Measurements from ENCODE around the gene SSX2IP.
"Not testable (repeated sequence)": the region's sequence is repeated elsewhere in the genome, so short reads cannot be mapped to it uniquely, and the experiment has no call there.

SSX2IP gene, protein sequence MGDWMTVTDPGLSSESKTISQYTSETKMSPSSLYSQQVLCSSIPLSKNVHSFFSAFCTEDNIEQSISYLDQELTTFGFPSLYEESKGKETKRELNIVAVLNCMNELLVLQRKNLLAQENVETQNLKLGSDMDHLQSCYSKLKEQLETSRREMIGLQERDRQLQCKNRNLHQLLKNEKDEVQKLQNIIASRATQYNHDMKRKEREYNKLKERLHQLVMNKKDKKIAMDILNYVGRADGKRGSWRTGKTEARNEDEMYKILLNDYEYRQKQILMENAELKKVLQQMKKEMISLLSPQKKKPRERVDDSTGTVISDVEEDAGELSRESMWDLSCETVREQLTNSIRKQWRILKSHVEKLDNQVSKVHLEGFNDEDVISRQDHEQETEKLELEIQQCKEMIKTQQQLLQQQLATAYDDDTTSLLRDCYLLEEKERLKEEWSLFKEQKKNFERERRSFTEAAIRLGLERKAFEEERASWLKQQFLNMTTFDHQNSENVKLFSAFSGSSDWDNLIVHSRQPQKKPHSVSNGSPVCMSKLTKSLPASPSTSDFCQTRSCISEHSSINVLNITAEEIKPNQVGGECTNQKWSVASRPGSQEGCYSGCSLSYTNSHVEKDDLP

DNA sequence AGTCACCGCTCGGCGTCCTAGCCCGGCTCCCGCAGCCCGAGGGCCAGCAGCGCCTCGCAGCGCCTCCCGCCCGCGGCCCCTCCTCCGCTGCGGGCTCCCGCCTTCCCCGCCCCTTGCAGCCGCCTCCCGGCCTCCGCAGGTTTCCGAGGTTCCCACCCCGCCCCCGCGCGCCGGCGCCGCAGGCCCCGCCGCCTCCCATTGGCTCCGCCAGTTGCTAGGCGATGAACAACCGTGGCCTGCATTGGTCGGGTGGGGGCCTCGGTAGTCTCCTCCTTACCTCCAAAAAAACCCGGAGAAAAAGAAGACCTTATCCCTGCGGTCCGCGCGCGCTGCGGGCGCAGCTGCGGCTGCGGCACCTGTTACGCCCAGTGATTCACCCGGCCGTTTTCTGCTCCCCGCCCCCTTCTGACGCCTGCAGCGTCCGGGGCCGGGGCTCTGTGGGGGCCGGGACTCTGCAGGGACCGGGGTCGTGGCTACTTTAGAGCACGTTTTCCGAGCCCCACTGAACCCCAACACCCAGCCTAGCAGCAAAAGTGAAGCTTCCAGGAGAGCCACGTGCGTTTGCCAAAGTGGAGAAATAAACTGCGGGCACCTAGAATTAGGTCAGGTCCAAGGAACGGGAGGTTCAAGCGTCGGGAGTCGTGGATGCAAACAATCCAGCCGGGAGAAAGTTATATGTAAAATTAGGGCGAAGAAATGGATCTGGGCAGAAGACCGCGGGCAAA is at the start of gene SSX2IP:
TSS of gene SSX2IP (minus strand) at position 65 of the 725 bp plus-strand sequence. CDS start 19,242 bp downstream, outside the sequence.
- DNase-seq = peak; percentile 99

DNA sequence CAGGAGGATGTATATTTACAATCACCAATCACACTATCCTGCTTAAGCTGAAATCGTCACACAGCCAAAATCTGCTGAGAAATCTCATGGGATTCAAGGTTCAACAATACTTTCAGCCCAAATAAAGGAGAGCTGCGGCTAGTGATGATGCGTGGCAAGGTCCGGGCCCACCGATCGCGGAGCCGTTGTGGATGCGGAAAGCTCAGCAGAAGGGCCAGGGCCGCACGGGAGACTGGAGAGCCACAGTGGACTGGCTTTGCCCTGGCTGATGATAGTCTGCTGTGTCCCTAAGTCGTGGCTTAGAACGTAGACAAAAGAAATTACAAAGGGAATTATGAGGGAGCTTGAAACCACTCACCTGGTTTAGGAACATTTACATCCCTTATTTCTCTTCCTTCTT is 48.0 kb upstream of the SSX2IP start:
- DNase-seq = no peak

DNA sequence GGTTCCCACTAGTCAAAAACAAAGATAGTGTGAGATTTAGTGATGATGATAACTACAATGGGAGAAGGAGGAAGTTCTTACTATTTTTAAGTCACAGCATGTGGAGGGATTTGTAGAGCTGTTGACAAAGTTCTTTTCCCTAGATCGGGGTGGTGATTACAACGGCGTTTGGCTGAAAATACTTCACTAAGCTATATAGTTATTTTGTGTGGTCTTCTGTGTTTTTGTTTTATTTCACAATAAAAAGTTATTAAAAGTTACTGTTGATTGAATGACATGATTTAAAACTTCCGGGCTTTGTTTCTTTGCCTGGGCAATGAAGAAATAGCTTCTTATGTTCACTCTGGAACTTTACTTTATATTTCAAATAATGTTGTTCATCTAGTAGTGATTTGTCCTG is 47.3 kb upstream of the SSX2IP start:
- no peak for DNase-seq

DNA sequence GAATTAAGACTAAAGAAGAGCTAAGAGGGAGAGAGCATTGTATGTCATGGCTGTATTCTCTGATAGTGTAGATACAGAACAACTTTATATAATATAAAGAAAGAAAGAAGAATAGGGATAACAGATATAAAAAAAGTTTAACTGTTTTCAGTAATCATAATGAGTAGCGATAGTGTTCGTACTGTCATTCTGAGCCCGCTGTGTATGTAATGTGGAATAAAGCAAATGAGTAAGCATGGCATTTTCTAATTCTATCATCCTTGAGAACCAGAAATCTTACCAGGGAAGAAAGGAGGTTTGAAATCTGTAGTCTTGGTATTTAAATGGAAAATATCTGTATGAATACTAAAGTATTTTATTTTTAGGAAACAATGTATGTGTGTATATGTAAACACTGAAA is 46.7 kb upstream of the SSX2IP start:
- DNase-seq = no peak

DNA sequence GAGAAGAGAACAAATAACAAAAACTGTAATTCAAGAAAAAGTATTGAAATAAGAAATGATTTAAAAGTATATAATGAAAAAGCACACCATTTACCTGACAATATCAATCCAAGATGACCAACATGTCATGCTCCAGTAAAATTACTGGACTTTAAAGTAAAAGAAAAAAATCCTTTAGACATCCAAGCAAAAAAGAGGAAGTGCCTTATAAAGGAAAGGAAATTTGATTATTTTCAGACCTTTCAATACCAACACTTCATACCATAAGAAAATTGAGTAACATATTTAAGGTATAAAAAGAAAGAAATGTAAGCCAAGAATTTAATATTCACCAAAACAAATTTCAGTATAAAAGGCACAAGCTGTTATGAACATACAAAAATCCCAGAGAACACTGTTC is 46.2 kb upstream of the SSX2IP start:
- DNase-seq = no peak

DNA sequence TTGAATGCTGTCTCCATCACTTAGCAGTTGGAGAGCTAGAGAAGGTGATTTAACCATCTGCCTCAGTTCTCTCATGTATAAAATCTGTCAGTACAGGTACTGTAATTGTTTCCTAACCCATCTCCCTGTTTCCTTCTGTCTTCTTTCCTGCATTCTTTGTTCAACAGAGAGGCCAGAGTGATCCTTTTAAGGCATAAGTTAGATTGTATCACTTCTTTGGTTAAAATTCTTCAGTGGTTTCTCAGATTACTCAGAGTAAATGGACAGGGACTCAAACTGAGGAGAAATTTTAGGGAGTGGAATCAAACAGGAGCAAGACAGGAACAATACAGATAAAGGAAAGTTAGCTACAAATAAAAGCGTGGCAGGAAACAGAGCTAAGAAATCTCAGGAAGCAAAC is 45.2 kb upstream of the SSX2IP start:
- no peak for DNase-seq

DNA sequence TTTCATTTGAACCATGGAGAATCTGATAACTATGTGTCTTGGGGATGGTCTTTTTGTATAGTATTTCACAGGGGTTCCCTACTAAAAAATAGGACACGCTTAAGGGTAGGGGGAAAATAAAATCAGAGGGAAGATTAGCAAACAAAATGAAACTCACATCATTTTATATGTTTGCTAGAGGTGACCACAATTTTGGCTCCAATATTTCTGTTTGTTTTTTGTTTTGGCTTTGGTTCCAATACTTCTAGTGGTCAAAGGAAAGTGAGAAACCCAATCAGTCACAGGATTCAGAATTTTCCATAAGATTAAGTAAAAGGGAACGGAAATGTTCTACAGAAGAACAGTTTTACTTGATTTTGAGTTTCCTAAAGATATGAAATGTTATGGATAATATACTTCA is 42.3 kb upstream of the SSX2IP start:
- DNase-seq = no peak

DNA sequence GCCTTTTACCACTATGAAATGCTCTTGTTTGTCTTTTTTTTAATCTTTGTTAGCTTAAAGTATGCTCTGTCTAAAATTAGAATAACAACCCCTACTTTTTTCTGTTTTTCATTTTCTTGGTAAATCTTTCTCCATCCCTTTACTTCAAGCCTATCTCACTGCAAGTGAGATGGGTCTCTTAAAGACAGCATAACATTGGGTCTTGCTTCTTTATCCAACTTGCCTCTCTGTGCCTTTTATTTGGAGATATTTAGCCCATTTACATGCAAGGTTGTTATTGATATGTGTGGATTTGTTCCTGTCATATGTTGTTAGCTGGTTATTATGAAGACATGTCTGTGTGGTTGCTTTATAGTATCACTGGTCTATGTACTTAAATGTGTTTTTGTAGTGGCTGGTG is 41.3 kb upstream of the SSX2IP start:
- DNase-seq = no peak

DNA sequence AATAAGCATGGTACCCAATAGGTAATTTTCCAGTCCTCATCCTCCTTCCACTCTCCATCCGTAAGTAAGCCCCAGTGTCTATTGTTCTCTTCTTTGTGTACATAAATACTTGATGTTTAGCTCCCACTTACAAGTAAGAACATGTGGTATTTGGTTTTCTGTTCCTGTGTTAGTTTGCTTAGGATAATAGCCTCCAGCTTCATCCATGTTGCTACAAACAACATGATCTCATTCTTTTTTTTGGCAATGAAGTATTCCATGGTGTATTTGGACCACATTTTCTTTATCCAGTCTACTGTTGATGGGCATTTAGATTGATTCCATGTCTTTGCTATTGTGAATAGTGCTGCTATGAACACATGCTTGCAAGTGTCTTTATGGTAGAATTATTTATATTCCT is 37.5 kb upstream of the SSX2IP start:
- not testable (repeated sequence) for DNase-seq

DNA sequence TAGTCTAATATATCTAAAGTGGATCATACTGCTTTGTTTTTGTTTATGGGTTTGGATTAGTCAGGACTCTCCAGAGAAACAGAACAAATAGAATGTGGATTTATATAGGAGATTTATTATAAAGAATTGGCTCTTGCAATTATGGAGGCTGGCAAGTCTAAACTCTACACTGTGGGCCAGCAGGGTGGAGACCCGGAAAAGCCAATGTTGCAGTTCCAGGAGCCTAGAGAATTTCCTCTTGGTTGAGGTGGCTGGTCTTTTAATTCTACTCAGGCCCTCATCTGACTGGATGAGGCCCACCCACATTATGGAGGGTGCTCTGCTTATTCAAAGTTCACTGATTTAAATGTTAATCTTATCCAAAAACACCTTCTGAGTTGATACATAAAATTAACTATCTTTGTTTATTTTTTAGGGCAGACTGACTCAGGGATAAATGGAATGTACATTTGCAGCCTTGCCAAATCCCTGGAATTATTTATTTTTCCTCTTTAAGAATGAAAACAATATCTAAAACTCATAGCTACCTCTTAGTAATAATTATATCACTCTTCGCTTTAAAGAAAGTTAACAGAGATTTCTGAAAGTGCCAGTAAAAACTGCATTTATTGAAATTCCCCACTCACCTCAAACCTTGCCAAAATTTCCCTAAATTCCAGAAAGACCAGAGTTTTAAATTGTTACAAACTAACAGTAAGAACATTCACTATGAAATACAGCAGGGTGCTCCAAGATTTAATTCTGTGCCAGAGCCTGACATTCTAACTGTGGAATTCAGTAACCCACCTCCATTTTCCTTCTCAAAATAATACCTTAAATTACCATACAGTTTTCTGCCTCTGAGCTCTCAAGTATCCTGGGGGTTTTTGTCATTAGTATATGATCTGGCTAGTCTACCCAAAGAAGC is 36.6 kb upstream of the SSX2IP start:
- no peak for DNase-seq

DNA sequence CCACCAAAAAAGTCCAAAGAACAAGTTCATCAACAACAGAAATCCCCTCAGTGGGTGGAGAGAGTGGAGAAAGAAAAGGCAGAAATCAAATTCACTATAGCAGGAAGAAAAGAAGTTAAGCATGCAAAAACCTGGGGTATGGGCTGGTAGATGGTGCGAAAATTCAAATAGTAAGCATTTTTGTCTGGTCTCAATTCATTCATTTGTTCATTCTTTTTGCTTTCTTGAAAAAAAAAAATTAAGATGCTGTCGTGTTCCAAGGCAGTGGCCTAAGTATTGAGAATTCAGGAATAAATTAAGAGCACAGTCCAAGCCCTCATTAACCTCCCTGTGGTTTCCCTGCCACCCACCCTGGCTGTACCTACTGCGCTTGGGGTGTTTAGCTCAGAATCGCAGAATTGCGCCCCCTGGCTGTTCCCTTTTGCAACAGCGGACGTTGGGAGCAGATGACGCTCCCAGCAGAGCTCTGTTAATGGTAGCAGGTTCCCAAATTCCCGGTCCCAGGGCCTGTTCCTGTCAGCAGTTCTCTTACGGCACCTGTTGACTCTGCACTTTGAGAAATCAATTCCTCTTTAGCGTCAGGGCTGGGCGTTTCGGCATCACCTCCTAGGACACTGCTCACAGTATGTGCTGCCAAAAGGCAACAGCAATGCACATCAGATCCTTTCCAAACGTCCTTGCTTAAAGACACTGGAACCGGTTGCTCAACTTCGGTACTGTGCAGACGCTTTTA is 34.0 kb upstream of the SSX2IP start:
- DNase-seq = peak; percentile 61

DNA sequence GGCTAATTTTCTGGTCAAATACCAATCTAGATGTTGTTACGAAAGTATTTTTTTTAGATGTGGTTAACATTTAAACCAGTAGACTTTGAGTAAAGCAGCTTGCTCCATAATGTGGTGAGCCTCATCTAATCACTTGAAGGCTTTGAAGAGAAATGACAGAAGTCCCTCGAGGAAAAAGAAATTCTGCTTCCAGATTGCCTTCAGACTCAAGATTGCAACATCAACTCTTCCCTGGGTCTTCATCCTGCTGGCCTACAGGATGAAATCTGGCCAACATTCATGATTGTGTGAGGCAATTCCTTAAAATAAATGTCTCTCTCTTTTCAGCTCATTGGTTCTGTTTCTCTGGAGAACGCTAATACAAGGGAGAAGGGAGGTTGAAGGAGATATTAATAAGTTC is 32.5 kb upstream of the SSX2IP start:
- DNase-seq = no peak

DNA sequence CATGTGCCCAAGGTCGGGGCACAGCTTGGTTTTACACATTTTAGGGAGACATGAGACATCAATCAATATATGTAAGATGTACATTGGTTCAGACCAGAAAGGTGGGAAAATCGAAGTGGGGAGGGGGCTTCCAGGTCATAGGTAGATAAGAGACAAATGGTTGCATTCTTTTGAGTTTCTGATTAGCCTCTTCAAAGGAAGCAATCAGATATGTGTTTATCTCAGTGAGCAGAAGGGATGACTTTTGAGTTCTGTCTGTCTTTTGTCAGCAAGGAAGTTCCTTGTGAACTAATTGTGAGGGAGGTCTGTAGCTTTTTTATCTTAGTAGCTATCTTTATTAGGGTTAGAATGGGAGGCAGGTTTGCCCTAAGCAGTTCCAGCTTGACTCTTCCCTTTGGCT is 31.6 kb upstream of the SSX2IP start:
- DNase-seq = not testable (repeated sequence)

DNA sequence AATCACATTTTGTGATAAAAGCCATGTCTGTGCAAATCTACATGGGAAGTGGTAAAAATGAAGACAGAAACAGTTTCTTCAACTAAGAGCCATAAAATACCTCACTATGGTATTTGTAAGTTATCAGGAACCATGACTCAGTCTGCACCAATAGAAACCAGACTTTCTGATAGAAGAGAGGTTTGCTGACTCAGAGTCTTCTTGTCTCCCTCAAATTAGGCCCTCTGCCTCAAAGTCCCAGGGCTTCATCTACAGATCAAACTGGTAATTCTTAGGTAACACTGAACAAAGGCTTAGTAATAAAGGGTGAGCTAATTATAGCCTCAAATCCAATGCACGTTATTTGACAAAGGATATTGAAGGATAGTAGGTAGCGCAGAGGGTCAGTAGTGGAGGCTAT is 30.9 kb upstream of the SSX2IP start:
- DNase-seq = no peak

DNA sequence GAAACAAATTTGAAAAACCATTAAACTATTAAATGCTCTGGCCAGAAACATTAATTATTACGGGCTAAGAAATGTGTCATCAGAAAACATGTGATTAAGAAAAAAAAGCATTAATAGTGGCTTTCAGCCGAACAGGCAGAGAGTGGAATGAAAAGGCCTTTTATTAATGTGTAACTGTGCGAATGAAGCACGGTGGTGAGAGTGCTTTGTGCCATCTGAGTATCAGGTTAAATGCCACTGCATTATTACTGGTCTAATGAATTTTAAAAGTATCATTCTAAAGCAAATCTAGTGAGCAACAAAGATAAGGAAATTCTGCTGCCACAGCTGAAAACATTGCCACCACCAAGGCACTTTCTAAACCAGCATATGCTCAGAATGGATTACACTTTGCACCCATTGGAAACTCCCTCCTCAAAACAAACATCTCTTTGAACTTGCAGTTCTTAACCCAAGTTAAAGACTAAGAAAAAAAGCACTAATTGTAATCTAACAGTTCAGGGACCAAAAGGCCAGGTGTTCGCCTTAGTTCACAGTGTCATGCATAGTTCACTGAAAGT is 30.0 kb upstream of the SSX2IP start:
- no peak for DNase-seq

DNA sequence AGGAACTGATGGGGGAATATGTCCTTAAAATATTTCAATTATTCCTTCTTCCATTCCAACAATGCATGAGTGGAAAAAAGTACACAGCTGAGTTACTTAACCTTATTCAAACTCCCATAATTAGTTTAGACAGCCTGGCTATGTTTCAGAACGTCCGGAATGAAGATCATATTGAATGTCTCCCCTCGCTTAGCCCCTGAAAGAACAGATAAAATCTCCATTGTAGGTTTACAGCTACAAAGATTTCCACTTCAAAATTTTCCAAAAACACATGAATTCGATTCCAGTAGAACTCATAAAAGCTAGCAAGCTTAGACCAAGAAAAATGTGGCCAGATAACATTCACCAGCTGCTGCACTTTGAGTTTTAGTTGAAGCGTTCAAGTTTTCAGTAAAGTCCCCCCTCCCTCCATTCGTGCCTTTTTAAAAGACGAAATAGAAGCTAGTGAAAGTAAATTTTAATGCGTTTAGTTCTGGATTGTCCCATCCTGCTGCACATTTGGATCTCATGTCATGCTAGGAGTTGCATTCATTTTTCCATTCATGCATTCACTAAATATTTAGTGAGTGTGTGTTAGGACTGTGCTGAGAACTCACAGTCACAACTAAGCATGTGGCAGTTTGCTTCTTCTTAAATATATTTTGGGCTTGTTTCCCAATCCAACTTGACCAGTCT is 29.4 kb upstream of the SSX2IP start:
- no peak for DNase-seq

DNA sequence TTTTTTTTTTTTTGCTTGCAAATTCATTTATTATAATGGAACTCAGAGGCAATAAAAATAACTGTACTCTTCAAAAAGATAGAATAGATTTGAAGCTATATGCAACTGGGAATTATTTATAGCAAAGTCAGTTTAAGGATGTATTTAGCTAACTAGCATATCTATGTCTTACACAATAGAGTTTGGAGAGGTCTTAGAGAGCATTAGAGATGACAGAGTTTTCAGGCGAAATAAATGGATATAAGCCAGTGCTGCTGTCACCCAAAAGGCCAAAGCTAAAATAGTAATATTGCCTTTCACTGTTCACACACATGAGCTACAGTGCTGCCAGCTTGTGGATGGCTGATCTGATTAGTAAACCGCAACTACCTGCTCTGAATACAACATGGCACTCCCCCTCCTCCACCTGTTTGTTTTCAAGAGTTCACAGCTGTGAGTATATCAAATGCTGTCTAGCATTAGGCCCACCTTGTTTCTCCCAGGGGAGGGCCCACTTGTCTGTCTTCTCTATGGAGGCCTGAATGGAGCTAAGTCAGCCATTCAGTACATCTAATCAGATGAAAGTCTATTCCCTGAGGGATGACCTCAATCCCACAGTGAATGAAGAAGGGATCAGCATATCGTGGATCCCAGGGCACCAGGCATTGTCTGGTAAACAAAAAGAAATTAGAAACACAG is 25.2 kb upstream of the SSX2IP start:
- DNase-seq = no peak

DNA sequence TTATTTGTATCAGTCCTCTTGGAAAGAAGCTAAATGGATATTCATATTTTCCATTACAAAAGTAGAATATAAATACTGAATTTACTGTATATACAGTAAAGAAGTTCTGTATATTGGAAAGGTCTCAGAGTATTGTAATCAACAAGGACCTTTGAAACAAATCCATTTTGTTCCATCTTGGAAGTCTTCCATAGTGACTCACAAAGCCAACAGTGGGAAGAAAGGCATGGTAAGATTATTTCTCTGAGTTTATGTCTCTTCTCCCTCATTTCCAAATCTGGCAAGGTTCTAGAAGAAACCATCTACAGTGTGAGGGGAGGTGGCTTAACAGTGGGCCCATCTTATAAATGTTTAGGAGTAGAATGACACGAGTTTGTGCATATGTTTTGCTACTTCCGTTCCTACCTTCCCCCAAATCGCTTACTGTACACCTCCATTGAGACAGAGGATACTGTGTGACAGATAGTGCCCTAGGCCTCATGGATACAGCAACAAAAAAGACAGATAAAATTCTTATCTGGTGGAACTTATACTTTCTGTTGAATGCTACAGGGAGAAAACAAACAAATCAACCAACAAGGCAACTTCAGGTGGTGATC is 22.1 kb upstream of the SSX2IP start:
- no peak for DNase-seq

DNA sequence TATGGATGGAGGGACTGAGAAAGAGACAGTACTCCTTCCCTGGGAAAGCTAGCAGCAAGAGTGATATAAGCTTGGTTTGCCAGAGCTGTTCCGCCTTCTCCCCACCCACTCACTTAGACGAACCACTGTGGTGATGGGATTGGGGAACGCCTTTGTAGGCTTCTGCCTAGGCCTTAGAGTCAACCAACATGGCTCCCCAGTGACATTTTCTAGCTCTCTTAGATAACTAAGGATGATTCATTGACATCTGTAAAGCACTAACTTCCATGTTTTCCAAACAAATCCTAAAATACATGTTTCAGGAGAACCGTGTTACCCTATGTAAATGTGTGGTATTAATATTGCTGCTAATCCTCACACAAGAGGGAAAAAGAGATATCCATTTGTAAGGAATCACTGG is 21.6 kb upstream of the SSX2IP start:
- DNase-seq = no peak

DNA sequence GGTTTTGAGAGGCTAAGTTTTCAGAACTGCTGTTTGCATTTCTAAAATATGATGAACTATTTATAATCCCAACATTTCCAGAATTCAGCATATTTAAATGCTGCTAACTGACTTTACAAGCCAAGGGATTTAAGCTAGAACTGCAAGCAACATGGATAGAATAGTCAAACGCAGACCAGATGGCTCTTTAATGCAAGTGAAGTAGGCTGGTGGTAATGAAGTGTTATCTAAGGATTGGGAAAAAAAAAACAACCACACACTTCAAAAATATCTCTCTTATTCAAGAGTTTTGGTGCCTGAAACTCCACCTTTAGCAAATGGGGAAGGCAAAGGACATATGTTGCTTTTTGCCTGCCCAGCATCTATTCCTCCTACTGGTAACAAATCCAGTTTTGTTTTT is 20.9 kb upstream of the SSX2IP start:
- no peak for DNase-seq

Data from CD4-positive, alpha-beta T cell treated with Interleukin-17A for 1 hour (primary cell).